Suprapubic skin (tissue), 4 donors: ENCODE results near the gene CASP5. TPM values are rescaled to one million over a fixed set of nuclear protein-coding genes. Genes with fewer than 3 reads are reported as not detected.

ENCODE experiments used
- DNase-seq, 2 donors: peaks; one replicate each; pipeline ENCODE4 v3.0.0-alpha.2; 2019; ENCODE audit warnings: low spot score in 2 of 2
- H3K27ac ChIP-seq: fragments of 200-600 bp; sonication (generic); one replicate; pipeline ENCODE4 v1.5.1; 2019
- H3K27me3 ChIP-seq: fragments of 200-600 bp; sonication (generic); one replicate; pipeline ENCODE4 v1.5.1; 2019
- H3K36me3 ChIP-seq: fragments of 200-600 bp; sonication (generic); one replicate; pipeline ENCODE4 v1.5.1; 2019
- H3K4me1 ChIP-seq: fragments of 200-600 bp; sonication (generic); one replicate; pipeline ENCODE4 v1.5.1; 2019
- H3K4me3 ChIP-seq: fragments of 200-600 bp; sonication (generic); one replicate; pipeline ENCODE4 v1.5.1; 2019; ENCODE audit warnings: mild to moderate bottlenecking
- H3K9me3 ChIP-seq: fragments of 200-600 bp; sonication (generic); one replicate; pipeline ENCODE4 v1.5.1; 2019
- CTCF ChIP-seq, 2 donors: fragments of 200-600 bp in 1 of 2; fragments of 450-650 bp in 1 of 2; sonication (generic) in 1 of 2; IDR thresholded peaks; one replicate each; pipeline ENCODE4 v1.5.1; 2016 to 2019; ENCODE audit warnings: antibody characterized with exemption in 2 of 2, mild to moderate bottlenecking in 1 of 2, moderate library complexity in 1 of 2
- EP300 ChIP-seq: sonication (generic); formaldehyde crosslinking; IDR thresholded peaks from one replicate; pipeline ENCODE4 v1.6.1; 2017; ENCODE audit warnings: antibody characterized with exemption
- POLR2A ChIP-seq, 2 donors: fragments of 450-650 bp; IDR thresholded peaks; one replicate each; pipeline ENCODE4 v1.6.1; 2017; ENCODE audit warnings: antibody characterized with exemption in 2 of 2, mild to moderate bottlenecking in 2 of 2, moderate library complexity in 2 of 2
- POLR2AphosphoS5 ChIP-seq, 3 donors: sonication (generic); formaldehyde crosslinking; IDR thresholded peaks; one replicate each; pipeline ENCODE4 v1.6.1; 2017; ENCODE audit warnings: antibody characterized with exemption in 3 of 3
- WGBS: methylation state at CpG from one replicate; pipeline ENCODE4 v1.1.5; 2018; 5-methylcytosine and 5-hydroxymethylcytosine counted together
- total RNA-seq, 4 donors: library from RNA; depleted of rRNA; stranded (reverse); fragments of >200 nt; gene quantifications; one replicate each; pipeline ENCODE4 v1.1.0, GENCODE V29; 2016

CASP5 gene
- total RNA-seq, 4 donors from 2014 or later, result not detected

DNA sequence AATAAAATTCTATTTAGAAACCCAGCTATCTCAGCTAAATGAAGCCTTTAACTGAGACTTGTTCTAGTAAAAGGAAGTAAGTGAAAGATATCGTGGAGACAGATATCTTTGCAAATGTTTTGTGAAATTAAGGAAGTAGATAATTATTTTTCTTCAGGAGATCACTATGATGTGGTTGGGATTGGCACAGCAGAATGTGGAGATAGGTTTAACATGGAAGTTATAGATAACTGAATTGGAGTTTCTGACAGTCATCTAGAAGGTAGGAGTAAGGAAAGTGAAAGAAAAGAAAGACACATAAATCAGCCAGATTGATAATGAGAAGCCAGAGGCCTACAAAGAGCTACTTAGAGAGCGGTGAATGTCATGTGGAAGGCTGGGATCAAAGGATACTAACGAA lies 4.7 kb upstream of the CASP5 start:
- H3K27ac ChIP-seq, result no peak overlapping the region
- H3K36me3 ChIP-seq, result peaks cover 48% of the 10 kb centered on the region
- DNase-seq, result no peak
- WGBS, result 85% methylated on average over 3 of the region's 3 CpGs
- H3K9me3 ChIP-seq, result no peaks in the 10 kb centered on the region
- no peaks in the 10 kb centered on the region for H3K27me3 ChIP-seq
- H3K4me3 ChIP-seq, result no peak overlapping the region
- no peak for TF ChIP-seq POLR2A (IDR thresholded peaks at IDR 0.05)
- no peak for TF ChIP-seq CTCF (IDR thresholded peaks at IDR 0.05)
- no peak for TF ChIP-seq POLR2AphosphoS5 (IDR thresholded peaks at IDR 0.05)
- no peak for TF ChIP-seq EP300
- H3K4me1 ChIP-seq, result peaks cover 8% of the 10 kb centered on the region

DNA sequence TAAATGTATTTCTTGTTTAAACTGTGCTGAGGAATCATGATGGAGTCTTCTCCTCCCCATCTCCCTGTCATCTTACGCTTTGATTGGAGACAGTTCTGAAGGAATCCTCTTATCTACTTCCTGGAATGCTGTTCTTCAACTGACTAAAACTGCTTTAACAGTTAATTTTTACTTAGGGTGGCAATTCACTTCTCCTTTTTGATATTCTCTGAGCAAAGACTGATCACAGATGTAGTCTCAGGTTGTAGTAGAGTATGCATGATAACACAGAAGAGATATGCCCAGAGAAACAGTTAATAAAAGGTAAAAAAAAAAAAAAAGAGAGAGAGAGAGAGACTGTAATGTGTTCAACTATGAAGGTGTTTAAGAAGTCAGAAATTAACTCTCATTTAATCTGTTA lies 1.4 kb upstream of the CASP5 start:
- no peaks in the 10 kb centered on the region for H3K27me3 ChIP-seq

DNA sequence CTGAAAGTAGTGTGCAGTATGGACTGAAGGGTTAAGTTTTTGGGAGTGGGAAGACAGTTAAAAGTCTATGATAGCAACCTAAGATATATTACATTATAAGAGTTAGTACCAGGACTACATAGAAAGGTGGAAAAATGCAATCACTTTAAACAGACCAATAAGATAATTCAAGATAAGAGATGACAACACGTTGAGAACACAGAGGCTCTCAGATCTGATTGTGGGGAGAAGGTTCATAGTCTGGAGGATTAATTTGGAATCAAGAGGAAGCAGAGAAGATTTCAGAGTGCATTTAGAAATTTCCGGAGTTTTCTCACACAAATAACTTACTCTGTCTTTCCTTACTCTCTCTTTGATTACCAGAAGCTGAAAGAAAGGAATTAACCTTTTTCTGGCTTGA lies 441 bp downstream of the CASP5 start:
- 34% methylated on average over 2 of the region's 2 CpGs for WGBS
- H3K27me3 ChIP-seq, result no peaks in the 10 kb centered on the region
- H3K36me3 ChIP-seq, result peaks cover 16% of the 10 kb centered on the region
- no peak for TF ChIP-seq POLR2AphosphoS5 (IDR thresholded peaks at IDR 0.05)
- no peak for TF ChIP-seq EP300
- no peak for TF ChIP-seq CTCF (IDR thresholded peaks at IDR 0.05)
- TF ChIP-seq POLR2A (IDR thresholded peaks at IDR 0.05), result no peak
- no peaks in the 10 kb centered on the region for H3K4me1 ChIP-seq
- H3K9me3 ChIP-seq, result no peaks in the 10 kb centered on the region
- no peak for DNase-seq
- no peak overlapping the region for H3K27ac ChIP-seq
- no peak overlapping the region for H3K4me3 ChIP-seq

More for the DNA sequence above, 1.4 kb upstream of the CASP5 start:
- Histone ChIP-seq H3K36me3 (peaks cover 30% of the 10 kb centered on the region), H3K27ac (no peak overlapping the region), H3K4me1 (no peaks in the 10 kb centered on the region), H3K9me3 (no peaks in the 10 kb centered on the region), H3K4me3 (no peak overlapping the region)
- no peak for DNase-seq
- no peak for TF ChIP-seq POLR2A (IDR thresholded peaks at IDR 0.05)
- no peak for TF ChIP-seq POLR2AphosphoS5 (IDR thresholded peaks at IDR 0.05)
- no peak for TF ChIP-seq CTCF (IDR thresholded peaks at IDR 0.05)
- no peak for TF ChIP-seq EP300
- WGBS, result 82% methylated on average over 1 of the region's 1 CpG

GRCh38 chr11:105007463-105007862 lies 15.5 kb downstream of the CASP5 start:
- DNase-seq, result no peak
- no peak overlapping the region for H3K4me3 ChIP-seq
- no peaks in the 10 kb centered on the region for H3K9me3 ChIP-seq
- H3K27me3 ChIP-seq, result no peaks in the 10 kb centered on the region
- H3K27ac ChIP-seq, result no peak overlapping the region
- H3K36me3 ChIP-seq, result no peaks in the 10 kb centered on the region
- no peak for TF ChIP-seq POLR2A (IDR thresholded peaks at IDR 0.05)
- TF ChIP-seq POLR2AphosphoS5 (IDR thresholded peaks at IDR 0.05), result no peak
- no peak for TF ChIP-seq EP300
- no peak for TF ChIP-seq CTCF (IDR thresholded peaks at IDR 0.05)
- peaks cover 5% of the 10 kb centered on the region for H3K4me1 ChIP-seq

- Histone ChIP-seq H3K27me3 (no peaks in the 10 kb centered on the region), H3K36me3 (no peaks in the 10 kb centered on the region), H3K4me1 (peaks cover 5% of the 10 kb centered on the region), H3K27ac (no peak overlapping the region), H3K9me3 (no peaks in the 10 kb centered on the region), H3K4me3 (no peak overlapping the region)
- no peak for TF ChIP-seq CTCF (IDR thresholded peaks at IDR 0.05)
- TF ChIP-seq POLR2A (IDR thresholded peaks at IDR 0.05), result no peak
- TF ChIP-seq EP300, result no peak
- TF ChIP-seq POLR2AphosphoS5 (IDR thresholded peaks at IDR 0.05), result no peak
- no peak for DNase-seq
- 75% methylated on average over 3 of the region's 3 CpGs for WGBS
These were observed 17.5 kb downstream of the CASP5 start for GRCh38 chr11:105005451-105005845.
